Stimulated activated CD4-positive, alpha-beta T cell treated with anti-CD3 and anti-CD28 coated beads, TNF-alpha, amount 100 ng/mL, for 4 hours (primary cell): ENCODE results near the gene CHMP1B.
"Not testable (repeated sequence)": the region's sequence is repeated elsewhere in the genome, so short reads cannot be mapped to it uniquely, and the experiment has no call there.

Experiments used
- DNase-seq, 3 experiments: peaks; one replicate each; pipeline ENCODE4 v3.0.0-alpha.2; 2020; ENCODE audit warnings: low read depth in 3 of 3

The CHMP1B gene

DNA sequence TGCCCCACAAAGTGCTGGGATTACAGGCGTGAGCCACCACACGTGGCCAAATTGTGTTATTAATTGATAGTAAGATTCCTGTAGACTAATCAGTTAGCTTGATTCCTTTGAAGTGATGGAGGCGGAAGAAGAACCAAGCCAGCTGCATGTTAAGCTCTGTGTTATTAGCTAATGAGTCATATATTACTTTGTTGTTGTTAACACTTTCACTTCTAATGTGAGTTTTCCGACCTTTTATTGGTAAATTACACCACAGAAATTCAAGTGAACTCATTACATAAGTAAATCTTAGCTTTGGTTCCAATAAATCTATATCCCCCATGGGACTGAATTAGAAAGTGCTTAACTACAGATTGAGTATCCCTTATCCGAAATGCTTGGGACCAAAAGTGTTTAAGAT lies 20.3 kb downstream of the CHMP1B start:
- no peak for DNase-seq

DNA sequence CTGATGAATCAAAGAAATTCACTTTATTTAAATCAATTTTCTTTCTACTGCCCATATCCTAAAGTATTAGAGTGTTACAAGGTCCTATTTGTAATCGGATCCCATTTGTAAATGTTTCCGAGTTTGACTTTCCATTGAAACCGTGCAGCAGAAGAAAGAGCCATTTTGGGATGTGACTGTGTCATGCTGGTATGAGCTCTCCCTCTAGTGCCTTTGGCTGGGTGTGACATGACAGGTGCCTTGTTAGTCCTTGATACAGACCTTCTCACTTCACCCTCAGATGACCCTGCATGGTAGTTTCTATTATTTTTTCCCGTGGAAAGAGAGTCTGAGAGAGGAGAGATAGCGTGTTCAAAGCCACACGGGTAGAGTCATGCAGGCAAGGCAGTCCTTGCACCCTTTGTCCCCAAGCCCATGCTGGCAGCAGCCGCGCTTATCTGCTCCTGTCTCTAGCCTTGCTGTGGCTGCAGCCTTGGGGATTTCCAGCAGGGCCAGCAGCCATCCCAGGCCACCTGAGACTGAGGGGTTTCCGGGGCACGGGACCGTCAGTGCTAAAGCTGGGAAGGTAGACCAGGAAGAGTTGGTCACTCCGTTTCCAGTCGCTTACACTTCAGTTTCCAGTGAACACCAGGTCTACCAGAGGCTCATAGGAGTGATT lies 21.4 kb downstream of the CHMP1B start:
- no peak for DNase-seq

DNA sequence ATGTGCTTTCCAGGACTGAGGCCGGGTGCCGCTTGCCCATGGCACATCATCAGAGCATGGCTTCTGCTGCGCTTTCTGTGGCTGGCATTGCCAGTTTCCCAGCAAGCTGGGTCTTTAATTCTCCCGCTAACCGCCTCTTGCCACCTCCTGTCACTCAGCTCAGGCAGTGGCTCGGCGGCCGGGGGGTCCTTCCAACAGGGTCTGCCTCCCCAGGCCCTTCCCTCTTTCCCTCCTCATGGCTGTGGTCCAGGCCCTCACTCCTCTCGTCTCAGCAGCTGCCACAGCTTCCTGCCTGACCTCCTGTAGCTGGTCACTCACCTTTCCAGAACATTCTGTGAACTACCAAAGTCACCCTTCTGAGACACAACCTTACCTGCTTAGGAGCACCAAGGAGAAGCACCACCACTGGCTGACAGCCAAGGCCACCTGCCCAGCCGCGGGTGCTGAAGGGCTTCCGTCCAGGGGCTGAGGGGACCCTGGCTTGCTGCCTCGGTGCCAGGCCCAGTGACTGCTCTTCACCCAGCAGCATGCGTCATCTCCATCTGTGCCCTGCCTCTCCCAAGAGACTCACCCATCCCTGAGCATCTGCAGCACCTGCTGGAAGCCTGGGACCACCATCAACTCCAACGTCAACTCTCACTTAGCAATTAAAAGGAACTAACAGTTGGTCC lies 22.6 kb downstream of the CHMP1B start:
- DNase-seq: no peak

DNA sequence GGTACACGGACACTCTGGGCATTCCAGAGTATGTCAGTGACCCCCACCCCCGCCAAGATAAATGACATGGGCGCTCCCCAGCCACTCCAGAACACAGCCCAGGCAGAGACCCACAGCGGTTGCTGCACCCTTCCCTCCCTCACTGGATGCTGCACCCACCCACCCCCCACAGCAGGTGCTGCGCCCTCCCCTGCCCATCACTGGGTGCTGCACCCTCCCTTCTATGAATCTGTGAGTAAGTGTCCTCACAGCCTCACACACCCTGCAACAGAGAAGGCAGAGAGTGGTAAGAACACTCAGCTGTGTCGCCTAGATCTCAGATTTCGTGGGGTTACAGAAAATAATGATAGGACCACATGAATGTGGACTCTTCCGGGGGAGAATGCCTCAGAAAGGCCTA lies 23.5 kb downstream of the CHMP1B start:
- no peak for DNase-seq

DNA sequence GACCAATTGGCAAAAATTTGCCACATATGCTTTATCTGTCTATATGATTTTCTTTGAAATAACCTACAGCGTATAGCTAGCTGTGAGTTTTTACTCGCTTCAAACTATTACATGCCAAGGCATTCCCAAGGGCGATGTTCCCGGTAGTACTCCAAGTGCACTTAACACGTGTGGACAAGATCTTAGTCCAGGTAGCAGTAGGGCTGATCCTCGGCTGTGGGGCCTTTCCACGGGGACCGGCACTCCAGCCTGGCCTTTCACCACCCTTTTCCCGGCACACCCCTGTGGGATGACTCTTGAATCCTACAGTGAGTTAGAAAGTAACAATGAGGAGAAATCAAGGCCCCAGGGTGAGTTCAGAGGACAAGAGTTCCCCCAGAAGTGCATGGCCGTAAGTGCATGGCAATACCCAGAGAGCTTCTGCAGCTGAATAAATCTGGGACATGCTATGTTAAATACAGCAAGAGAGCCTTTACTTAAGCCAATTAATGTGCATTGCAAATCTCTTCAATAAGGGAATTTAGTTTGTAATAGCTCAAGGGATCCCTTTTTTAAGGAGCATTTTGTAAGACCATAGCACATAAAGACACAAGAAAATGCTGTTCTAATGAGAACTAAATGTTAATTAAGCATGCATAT lies 26.4 kb downstream of the CHMP1B start:
- DNase-seq: no peak

DNA sequence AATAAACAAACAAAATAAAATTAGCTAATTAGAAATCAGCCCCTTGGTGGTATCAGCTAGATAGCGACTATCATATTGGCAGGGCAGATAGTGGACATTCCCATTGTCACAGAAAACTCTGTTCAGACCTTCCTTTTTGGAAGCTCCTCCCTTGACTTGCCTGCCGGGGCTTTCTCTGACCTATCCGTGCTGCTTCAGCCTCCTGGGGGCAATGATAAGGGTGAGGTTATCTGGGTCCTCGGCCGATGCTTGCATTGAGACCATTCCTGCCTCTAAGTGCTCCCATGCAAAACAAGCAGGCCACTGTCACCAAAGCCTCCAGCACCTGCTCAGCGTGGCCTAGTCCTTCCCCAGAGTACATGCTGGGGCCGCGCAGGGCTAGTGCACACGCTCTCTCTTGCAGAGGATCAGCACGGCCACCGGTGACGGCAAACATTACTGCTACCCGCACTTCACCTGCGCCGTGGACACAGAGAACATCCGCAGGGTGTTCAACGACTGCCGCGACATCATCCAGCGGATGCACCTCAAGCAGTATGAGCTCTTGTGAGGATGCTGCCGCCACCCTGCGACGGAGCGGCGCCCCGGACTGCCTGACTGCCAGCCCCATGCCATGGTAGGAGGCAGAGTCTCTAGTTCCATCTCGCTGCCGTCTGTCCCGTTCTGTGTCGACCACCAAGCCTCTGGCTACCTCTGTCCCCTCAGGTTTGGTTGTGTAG lies 29.5 kb downstream of the CHMP1B start:
- no peak for DNase-seq

DNA sequence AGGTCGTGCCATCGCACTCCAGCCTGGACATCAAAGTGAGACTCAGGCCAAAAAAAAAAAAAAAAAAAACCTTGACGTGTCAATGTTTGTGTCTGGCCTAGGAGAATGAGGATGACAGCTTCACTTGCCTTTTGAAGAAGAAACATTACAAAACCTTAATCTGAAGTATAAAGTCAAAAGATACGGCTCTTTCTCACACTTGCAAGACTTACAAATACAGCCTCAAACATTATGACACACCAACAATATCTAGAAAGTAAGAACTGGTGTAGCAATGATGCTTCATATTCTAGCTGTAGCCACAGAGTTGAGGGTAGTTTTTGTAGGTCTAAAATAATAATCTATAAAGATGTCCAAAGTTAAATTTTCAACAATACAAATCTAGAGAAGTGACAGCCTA lies 31.4 kb downstream of the CHMP1B start:
- no peak for DNase-seq

DNA sequence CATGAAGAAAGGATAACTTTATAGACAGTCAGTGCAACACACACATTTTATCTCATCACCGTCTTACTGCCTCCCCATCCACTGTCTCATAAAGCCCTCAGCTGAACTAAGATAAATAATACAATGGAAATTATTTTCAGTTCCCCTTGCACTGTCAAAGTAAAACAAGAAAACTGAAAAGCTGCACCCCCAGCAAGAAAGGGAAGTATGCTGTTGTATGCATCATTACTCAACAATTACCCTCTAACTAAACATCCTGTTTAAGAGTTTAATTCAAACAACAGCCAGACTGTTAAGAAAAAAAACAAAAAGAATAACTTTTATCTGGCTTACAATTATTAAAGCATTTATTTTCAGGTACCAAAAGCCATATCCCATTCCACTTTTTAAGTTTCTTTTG lies 31.9 kb downstream of the CHMP1B start:
- DNase-seq: no peak

DNA sequence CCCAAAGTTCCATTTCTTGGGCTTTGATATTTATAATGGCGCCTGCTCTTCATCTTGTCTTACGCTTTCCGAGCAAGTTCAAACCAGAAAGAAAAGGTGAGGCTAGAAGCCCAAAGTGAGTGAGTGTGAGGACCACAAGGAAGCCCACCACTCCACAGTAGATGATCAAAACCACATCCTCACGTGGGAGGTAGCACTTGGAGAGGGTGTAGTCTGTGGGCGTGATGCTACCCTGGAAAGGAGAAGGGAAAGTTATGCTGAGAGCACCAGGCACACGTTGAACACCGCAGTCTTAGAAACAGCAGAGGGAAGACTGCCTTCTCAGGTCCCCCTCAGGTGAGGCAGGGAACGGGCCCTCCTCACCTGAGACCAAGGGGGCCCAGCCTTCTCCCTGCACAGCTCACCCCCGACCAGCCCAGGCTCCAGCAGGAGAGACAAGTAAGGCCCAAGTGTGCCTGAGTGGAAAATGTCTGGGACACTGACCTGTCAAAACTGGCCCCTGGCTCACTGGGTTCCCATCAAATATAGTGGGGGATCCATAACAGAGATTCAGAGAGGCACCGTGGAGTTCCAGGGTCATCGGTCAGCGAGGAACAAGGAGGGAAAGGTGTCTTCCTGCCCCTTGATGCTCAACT lies 33.3 kb downstream of the CHMP1B start:
- DNase-seq: no peak

DNA sequence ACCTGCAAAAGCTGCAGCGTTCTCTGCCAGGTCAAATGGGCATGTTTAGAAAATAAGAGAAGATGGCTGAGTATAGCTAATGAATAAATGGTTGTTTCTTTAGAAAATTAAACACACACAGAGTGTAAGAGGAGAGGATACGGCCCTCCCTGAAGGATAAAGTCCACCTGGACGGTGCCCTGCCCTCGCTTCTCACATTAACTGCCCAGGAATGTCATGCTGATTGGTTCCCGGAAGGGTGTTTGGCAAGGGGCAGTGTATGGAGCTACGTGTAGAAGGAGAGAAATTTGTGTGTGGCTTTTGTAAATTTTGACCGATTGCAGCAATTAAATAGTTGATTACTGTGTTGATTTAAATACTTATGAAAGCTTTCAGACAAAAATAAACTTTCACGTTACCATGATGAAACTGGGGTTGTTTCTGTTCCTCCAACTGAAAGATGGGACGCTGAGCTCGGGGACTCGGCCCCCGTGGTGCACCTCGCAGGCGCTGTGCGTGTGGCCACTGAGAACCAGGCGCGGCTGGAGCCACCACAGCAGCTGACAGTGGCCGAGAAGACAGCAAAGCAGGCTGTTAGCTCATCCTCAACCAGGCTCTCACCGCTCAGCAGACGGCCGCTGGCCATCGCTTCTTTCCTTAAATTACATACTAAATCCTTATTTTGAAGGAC lies 34.2 kb downstream of the CHMP1B start:
- no peak for DNase-seq

DNA sequence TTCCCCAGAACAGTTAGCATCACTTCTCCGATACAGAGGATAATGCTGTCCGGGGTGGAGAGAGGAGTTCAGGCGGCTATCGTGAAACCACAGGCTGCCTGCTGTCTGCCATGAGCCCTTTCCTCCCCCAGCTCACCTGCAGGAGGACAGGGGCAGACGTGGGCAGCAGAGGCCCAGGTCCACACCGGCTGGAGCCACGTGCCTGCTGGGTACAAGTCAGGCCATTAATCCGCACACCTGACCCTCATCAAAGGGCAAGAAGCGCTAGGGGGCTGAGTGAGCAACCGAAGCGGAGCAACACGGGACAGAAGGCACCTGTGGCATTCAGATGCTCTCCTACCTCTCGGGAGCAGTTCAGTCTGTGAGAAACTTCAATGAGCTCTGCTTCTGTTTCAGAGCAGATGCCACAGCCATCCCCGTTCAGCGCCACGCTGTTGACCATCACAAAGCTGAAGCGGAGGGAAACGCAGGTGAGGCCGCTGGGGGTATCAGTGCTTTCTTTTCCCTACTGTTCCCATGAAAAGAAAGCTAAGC lies 35.4 kb downstream of the CHMP1B start:
- no peak for DNase-seq

DNA sequence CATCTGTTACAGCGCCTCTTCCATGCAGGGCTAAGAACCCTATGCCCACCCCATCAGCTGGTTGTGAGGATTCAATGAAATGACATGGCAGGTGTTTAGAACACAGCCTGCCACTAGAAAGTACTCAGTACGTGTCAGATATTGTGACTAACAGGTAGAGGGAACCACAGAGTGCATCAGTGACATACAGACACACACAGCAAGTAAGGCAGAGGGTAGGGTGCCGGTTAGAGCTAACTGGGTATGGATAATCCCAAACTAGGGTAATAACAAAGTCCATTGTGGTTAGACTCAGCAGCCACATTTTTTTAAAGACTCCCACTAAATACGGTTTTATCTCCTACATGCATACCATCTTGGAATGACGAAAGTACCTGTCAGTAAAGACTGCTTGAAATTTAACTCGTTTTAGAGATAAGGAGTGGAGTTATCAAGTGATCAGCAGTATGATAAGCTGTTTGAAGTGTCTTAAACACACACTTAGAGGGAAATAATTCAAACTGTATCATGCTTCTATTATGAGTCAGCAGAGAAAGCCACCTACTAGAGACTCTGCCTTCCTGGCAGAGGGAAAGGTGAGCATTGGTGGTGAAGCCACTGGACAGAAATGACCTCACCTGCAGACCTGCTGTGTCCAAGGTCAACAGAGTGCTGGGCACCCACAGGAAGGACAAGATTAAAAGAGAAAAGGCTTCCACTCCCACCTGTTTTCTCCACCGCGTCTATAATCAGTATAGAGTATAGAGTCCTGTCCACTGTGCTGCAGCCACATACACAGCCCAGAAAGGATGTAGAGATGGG lies 36.3 kb downstream of the CHMP1B start:
- DNase-seq: no peak

DNA sequence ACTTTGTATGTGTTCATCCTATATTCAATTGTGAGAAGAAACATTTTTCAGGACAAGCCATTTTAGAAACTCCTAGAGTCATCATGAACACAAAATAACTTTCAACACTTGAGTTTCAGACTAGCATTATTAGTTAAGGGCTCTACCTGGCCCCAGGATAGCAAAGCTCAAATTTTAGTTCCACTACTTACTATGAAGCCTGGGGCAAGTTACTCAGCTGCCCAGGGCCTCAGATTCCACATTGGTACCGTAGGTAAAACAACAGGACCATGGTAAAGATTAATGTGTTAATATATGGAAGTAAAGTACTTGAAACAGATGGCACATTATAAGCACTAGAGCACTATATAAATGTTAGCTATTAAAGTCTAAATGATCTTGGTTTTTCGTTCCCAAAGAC lies 37.5 kb downstream of the CHMP1B start:
- no peak for DNase-seq

DNA sequence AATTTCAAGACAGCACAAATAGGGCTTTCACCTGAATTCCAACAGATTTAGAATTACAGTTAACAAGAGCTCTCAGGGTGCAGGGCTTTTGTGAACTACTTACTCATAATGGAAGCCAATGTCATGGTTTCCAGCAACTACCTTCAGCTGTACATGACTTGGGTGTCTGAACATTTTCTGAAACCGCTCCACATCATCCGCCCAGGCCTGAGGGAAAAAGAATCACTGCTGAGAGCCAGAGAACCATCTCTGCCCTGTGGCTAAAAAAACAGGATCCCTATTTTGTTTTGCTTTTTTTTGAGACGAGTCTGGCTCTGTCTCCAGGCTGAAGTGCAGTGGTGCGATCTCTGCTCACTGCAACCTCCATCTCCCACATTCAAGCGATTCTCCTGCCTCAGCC lies 38.1 kb downstream of the CHMP1B start:
- DNase-seq: no peak

DNA sequence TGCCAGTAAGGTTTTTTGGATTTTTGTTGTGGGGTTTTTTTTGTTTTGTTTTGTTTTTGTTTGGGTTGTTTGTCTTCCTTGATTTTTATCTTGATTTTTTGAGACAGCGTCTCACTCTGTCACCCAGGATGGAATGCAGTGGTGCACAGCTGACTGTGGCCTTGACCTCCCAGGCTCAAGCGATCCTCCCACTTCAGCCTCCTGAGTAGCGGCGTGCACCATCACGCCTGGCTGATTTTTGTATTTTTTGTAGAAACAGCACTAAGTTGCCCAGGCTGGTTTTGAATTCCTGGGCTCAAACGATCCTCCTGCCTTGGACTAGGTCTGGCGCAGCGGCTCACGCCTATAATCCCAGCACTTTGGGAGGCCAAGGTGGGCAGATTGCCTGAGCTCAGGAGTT lies 40.5 kb downstream of the CHMP1B start:
- no peak for DNase-seq

DNA sequence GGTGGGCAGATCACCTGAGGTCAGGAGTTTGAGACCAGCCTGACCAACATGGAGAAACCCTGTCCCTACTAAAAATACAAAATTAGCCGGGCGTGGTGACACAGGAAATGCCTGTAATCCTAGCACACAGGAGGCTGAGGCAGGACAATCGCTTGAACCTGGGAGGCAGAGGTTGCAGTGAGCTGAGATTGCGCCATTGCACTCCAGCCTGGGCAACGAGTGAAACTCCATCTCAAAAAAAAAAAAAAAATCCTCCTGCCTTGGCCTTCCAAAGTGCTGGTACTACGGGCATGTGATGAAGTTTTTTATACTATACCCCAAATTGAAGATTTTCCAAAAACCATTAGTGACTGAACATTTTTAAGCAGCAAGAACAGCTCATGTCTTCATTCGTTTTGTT lies 41.2 kb downstream of the CHMP1B start:
- DNase-seq: not testable (repeated sequence)

DNA sequence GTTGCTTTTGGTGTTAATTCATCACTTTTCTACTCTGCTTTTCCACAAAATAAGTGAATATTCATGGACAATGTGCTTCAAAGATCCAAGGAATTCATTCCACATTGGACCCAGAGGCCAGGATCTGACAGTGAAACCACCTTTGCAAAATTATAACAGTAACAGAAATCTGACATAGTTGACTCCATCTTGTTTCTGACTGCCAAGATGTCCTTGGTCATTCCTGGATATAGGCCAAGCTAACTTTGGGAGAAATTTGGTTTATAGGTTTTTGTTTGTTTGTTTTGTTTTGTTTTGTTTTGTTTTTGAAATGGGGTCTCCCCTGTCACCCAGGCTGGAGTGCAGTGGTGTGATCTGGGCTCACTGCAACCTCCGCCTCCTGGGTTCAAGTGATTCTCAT lies 46.6 kb downstream of the CHMP1B start:
- no peak for DNase-seq

DNA sequence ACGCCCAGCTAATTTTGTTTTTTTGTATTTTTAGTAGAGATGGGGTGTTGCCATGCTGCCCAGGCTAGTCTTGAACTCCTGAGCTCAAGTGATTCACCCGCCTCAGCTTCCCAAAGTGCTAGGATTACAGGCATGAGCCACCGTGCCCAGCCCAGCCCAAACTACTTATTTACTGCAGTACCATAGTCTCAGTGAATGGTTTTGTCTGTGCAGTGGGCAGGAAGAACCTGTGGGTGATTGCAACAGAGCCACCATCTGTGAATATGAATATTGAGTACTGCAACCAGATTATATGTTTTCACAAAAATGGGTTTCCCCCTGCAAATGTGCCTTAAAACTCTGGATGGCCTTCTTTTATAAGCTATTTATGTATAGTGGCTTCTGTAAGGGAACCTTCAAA lies 47.9 kb downstream of the CHMP1B start:
- no peak for DNase-seq

DNA sequence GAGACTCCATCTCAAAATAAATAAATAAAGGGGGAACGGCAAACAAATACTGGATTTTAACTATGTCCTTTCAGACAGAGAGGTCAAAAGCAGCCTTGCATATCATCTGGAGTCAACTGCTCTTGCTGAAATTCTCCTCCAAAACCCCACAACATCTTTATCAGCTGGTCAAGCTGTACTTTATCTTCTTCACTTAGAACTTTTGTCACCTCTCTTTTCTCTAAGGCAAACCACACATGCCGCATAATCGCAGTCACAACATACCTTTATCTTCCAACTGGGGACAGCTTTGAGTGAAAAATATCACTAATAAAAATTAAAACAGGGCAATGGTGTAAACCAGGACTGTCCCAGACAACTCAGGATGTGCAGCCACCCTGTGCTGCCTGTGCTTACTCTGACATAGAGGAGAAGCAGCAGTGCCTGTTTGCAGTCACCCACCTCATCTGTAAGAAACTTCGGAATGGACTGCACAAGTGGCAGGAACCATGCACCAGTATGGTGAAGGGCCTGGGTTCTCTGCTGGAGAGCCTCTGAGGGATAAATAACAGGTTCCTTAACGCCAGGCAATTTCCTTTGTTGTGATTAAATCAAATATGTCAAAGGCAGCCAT lies 50.7 kb downstream of the CHMP1B start:
- no peak for DNase-seq
